Mesothelial cell of epicardium (in vitro differentiated cells): ENCODE data around the gene ENDOV. TPM values are rescaled to one million over a fixed set of nuclear protein-coding genes. Genes with fewer than 3 reads are reported as not detected.
A peak's percentile ranks its signal among the peaks of the same experiment; 100 is the strongest.

Experiments used
- DNase-seq, 2 experiments: peaks; one replicate each; pipeline ENCODE4 v3.0.0; 2021; ENCODE audit warnings: low spot score in 2 of 2; ENCODE audit not compliant: unreplicated experiment in 2 of 2
- H3K27ac Mint-ChIP-seq: 2 replicates; pipeline ENCODE4 v1.8.0; 2021; ENCODE audit warnings: mixed read lengths
- H3K27me3 Mint-ChIP-seq: 2 replicates; pipeline ENCODE4 v1.8.0; 2021; ENCODE audit warnings: low read depth, mixed read lengths
- H3K36me3 Mint-ChIP-seq: 2 replicates; pipeline ENCODE4 v1.8.0; 2021; ENCODE audit warnings: mixed read lengths
- H3K4me1 Mint-ChIP-seq: 2 replicates; pipeline ENCODE4 v1.8.0; 2021; ENCODE audit warnings: mixed read lengths
- H3K4me3 Mint-ChIP-seq: 2 replicates; pipeline ENCODE4 v1.8.0; 2021; ENCODE audit warnings: mild to moderate bottlenecking, moderate library complexity, mixed read lengths
- H3K9me3 Mint-ChIP-seq: 2 replicates; pipeline ENCODE4 v1.8.0; 2021; ENCODE audit warnings: mixed read lengths
- total RNA-seq: library from RNA; stranded (reverse); gene quantifications from 3 replicates; pipeline ENCODE4 v1.2.1, GENCODE V29; 2021
- TF ChIP-seq, protein P1 (sequence below): fragments of 200-600 bp; sonication (generic); IDR thresholded peaks from one replicate; pipeline ENCODE4 v1.5.0; 2021; ENCODE audit warnings: antibody characterized with exemption; ENCODE audit not compliant: unreplicated experiment

ENDOV gene
- total RNA-seq, 1 donor from 2014 or later = 43.0 TPM

DNA sequence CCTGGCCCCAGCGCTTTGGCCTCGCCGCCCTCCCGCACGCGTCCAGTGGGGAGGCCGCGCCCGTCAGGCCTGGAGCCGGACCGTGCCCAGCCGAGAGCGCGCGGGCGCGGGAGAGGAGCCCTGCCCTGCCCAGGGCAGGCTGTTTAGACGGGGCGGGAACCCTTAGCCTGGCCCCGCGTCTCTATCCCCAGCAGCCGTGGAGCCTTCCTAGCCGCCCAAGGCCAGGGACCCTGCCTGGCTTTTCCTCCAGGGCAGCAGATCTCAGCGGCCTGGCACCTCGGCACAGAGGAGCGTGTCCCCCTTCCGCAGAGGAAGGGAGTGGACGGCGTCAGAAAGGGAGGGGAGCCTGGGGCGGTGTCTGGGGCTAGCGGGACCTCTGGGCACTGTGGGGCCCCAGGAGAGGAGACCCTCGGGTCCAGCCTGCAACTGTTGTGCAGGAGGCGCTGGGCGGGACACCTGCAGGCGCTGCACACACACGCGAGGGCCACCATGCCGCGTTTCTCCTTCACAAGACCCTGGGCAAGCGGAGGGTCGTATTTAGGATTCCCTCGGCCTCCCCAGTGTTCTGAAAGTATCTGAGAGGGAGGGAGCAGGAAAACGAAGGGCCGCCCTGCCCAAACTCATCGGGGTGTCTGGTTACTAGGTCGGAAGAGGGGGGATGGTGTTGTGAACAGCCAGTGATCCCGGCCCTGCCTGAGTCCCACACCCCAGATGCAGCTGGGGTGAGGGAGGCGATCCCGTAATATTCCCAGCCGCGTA is 63.7 kb downstream of the ENDOV start:
- peaks cover 74% of the 10 kb centered on the region for H3K27me3 Mint-ChIP-seq
- no peaks in the 10 kb centered on the region for H3K36me3 Mint-ChIP-seq
- H3K4me3 Mint-ChIP-seq = peak overlapping the region; percentile 28
- H3K4me1 Mint-ChIP-seq = peaks cover 11% of the 10 kb centered on the region
- no peak for DNase-seq
- TF ChIP-seq, protein P1, sequence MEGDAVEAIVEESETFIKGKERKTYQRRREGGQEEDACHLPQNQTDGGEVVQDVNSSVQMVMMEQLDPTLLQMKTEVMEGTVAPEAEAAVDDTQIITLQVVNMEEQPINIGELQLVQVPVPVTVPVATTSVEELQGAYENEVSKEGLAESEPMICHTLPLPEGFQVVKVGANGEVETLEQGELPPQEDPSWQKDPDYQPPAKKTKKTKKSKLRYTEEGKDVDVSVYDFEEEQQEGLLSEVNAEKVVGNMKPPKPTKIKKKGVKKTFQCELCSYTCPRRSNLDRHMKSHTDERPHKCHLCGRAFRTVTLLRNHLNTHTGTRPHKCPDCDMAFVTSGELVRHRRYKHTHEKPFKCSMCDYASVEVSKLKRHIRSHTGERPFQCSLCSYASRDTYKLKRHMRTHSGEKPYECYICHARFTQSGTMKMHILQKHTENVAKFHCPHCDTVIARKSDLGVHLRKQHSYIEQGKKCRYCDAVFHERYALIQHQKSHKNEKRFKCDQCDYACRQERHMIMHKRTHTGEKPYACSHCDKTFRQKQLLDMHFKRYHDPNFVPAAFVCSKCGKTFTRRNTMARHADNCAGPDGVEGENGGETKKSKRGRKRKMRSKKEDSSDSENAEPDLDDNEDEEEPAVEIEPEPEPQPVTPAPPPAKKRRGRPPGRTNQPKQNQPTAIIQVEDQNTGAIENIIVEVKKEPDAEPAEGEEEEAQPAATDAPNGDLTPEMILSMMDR = no peak
- H3K27ac Mint-ChIP-seq = no peak overlapping the region
- no peaks in the 10 kb centered on the region for H3K9me3 Mint-ChIP-seq

DNA sequence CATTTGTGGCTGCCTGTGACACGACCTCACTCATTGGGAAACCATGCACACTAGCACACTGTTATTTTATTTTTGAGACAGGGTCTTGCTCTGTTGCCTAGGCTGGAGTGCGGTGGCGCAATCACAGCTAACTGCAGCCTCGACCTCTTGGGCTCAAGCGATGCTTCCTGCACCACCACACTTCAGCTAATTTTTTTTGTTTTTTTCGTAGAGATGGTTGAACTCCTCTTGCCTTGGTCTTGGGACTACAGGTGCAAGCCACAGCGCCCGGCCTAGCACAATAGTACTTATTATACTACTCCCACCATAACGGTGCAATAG is 64.2 kb downstream of the ENDOV start:
- DNase-seq = no peak
- no peak overlapping the region for H3K27ac Mint-ChIP-seq
- H3K36me3 Mint-ChIP-seq = no peaks in the 10 kb centered on the region
- peaks cover 11% of the 10 kb centered on the region for H3K4me1 Mint-ChIP-seq
- H3K4me3 Mint-ChIP-seq = peak overlapping the region; percentile 28
- peaks cover 74% of the 10 kb centered on the region for H3K27me3 Mint-ChIP-seq
- TF ChIP-seq, protein P1 = no peak
- no peaks in the 10 kb centered on the region for H3K9me3 Mint-ChIP-seq

DNA sequence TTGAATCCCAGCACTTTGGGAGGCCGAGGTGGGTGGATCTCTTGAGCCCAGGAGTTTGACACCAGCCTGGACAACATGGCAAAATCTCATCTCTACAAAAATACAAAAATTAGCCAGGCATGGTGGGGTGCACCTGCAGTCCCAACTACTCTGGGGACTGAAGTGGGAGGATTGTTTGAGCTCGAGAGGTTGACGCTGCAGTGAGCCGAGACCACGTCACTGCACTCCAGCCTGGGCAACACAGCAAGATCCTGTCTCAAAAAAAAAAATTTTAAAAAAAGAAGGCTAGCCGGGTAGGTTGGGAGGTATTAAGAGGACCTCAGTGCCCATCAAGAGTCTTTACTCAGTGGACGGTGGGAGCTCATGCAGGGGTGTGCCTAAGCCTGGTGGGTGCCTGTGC is 65.3 kb downstream of the ENDOV start:
- Mint-ChIP-seq H3K9me3 (no peaks in the 10 kb centered on the region), H3K36me3 (no peaks in the 10 kb centered on the region), H3K27ac (no peak overlapping the region), H3K4me3 (no peak overlapping the region), H3K27me3 (peaks cover 67% of the 10 kb centered on the region), H3K4me1 (peaks cover 3% of the 10 kb centered on the region)
- TF ChIP-seq, protein P1 = no peak
- DNase-seq = no peak

DNA sequence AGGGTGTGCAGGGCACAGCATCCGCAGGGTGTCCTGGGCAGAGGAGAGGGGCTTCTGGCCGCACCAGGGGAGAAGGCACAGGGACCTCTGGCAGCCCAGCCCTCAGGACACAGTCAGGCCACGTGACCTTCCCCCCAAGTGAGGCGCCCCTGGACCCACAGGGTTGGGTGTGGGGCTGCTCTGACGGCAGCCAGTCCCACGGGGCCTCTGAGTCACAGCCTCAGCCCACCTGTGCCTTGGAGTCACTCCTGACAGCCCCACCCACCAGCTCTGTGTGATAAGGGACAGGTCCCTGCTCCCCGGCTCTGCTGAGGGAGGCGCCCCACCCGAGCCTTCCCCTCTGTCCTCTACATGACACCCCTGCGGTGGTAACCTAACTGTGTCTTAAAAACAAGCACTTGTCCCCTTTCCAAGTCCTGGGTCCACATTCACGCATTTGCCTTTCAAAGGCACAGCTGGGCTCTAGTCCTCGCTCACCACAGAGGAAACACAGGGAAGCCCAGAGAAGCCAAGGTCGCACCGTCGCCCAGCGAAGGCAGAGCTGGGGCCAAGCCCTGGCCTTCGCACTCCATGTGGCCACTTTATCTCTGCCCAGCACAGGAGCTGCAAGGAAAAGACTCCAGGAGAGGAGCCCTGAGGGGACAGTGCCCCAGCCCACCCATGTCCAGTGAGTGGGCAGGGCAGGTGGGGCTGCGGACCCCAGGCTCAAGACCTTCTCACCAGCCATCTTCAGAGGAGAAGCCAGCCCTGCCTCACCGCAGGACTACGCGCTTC is 66.5 kb downstream of the ENDOV start:
- Mint-ChIP-seq H3K9me3 (no peaks in the 10 kb centered on the region), H3K36me3 (no peaks in the 10 kb centered on the region), H3K27me3 (peaks cover 73% of the 10 kb centered on the region), H3K4me3 (no peak overlapping the region), H3K4me1 (peaks cover 3% of the 10 kb centered on the region), H3K27ac (no peak overlapping the region)
- no peak for DNase-seq
- TF ChIP-seq, protein P1 = no peak

DNA sequence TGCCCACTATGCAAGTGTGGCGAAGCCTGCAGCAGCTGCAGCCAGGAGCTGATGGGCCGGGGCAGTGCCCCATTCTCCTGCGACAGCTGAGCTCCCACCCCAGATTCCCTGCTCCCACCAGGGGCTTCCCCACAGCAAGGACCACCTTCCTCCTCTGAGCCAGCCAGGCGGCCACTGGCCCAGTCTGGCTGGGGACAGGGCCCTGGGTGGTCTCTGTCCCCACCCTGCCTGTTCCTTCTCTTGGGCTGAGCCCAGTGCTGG is 67.0 kb downstream of the ENDOV start:
- H3K27ac Mint-ChIP-seq = no peak overlapping the region
- TF ChIP-seq, protein P1 = no peak

More for the DNA sequence above, 67.0 kb downstream of the ENDOV start:
- peaks cover 3% of the 10 kb centered on the region for H3K4me1 Mint-ChIP-seq
- no peak overlapping the region for H3K4me3 Mint-ChIP-seq
- H3K36me3 Mint-ChIP-seq = no peaks in the 10 kb centered on the region
- no peak for DNase-seq
- no peaks in the 10 kb centered on the region for H3K9me3 Mint-ChIP-seq
- H3K27me3 Mint-ChIP-seq = peaks cover 78% of the 10 kb centered on the region
